Right hindlimb (tissue), 1 donor: ENCODE results near the gene GBA2.

Source experiments
- DNase-seq: peaks from one replicate; pipeline ENCODE4 v3.0.0-alpha.2; 2018

GBA2 gene

DNA sequence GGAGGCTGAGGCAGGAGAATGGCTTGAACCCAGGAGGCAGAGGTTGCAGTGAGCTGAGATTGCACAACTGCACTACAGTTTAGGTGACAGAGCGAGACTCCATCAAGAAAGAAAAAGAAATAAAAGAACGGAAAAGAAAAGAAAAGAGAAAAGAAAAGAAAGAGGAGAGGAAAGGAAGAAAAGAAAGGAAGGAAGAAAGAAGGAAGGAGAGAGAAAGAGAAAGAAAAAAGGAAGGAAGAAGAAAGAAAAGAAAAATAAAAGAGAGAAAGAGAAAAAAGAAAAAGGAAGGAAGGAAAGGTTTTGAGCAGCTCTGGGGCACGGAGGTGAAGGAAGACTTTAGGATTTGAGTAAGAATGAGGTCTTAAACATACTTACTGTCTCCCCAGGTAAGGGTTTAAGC lies 35.5 kb downstream of the GBA2 start:
- DNase-seq: no peak

DNA sequence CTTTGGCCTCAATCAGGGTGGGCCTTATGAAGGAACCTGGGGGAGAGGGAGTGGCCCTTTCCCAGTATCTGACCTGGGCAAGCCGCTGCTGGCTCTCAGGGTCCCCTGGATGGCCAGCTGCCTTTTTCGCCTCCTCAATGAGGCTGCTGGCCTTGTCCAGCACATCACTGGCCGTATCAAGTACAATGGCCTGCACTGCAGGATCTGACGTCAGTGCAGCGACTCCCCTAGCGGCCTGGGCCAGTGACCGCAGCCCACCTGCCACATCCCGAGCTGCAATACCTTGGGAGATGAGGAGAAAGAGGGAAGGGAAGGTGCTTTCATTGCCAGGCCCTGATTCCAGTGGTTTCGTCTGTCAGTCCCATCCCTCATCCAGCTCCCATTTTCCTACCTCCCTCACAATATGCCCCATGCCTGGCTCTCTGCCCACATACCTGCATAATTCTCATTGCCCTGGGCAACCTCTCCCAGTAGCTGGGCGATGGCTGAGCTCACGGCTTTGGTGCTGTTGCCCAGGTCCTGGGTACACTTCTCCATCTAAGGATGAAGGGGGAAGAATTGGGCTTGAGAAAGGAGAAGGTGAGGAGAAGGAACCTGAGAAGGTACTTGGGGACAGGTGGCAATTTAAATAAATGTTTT lies 36.1 kb downstream of the GBA2 start:
- no peak for DNase-seq

DNA sequence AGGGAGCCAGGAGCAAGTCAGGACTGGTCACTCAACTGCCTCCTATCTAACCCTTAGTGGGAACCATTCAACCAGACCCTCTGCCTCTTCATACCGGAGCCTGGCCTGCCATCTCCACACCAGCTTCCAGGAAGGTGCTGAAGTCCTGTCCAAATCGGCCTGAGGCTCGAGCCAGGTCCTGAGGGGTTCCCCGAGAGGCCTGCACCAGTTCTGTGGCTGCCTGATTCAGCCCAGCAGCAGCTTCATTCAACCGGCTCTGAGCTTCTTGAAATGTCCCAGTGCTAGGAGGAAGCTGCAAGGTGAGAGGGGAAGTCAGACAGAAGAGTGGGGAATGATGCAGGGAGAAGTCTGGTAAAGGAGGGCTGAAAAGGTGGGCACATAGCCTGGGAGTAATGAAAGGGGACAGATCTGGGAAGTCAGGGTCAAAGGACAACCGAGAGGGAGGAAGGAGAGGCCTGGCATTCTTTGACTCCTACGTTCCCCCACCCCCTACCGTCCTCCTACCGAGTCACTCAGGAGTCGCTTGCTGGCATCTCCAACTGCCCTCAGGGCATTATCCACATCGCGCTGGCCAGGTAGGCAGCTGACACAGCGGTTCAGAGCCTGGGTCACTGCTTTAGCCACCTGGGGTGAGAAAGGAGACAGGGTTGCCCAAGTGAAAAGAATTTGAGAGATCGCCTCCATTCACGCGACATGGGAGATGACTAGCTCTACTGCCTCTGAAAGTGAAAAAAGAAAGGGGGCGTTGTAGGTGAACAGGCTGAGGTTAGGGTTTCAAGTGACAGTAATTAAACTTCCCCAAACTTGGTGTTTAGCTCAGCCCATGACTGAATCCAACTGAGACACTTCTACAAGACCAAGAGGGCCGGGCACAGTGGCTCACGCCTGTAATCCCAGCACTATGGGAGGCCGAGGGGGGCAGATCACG lies 37.3 kb downstream of the GBA2 start:
- no peak for DNase-seq

DNA sequence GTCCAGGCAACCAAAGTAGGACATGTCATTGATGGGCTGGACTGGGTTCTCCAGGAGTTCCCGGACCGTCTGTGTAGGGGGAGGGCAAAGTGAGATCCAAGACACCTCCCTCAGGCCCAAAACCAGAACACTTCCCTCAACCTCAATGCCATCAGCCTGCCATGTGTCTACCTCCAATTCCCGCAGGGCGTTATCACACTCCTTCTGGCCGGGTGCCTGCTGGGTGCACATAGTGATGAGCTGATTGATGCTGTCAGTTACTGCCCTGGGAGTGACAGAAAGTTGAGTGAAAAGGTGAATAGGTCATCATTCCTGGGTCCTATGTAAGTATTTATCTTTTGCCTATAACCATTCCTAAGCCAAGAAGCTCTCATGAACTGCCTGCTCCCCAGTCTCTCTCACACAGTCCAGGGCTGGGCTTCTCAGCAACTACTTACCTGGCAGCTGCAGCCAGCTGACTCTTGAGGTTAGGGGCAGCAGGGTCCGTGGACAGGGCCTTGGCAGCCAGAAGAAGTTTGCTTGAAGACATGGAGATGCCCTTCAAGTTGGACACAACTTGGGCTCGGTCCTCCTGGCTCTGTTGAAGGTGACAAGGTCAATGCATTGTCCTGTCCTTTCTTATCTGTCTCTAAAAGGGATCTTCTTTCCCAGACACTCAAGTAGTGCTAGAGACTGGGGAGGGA lies 38.1 kb downstream of the GBA2 start:
- DNase-seq: no peak

DNA sequence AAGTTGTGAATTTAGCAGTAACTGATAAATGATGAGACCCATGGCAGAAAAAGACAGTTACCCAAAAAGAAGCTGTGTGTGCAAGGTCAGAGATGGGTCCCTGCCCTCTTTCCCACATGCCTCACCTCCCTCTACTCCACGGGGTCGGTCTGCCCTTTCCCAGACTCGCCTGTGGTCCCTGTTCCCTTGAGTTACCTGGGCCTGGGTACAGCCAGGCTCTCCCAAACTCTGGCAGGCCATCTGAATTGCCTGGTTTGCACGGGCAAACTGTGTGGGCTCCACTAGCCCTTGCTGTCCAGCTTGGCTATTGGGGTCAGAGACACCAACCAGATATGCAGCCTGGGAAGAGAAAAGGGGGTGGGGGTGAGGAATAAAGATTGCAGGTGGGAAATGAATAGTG lies 40.9 kb downstream of the GBA2 start:
- DNase-seq: no peak

DNA sequence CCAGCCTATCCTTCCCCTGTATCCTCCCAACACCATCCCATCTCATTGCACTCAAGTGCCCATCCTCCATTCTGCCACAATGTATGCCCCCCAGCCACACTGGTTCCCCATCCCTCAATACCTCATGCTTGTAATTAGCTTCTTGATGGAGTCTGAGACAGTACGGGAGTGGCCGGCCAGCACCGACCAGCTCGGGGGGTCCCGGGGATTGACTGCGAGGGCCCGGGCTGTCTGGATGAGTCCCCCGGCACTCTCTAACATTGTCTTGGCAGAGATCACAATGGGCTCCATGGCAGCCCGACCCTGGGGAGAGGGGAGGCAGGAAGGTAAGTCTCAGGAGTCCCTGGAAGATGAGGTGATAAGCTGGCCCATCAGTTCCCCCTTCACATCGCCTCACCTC lies 42.1 kb downstream of the GBA2 start:
- no peak for DNase-seq

DNA sequence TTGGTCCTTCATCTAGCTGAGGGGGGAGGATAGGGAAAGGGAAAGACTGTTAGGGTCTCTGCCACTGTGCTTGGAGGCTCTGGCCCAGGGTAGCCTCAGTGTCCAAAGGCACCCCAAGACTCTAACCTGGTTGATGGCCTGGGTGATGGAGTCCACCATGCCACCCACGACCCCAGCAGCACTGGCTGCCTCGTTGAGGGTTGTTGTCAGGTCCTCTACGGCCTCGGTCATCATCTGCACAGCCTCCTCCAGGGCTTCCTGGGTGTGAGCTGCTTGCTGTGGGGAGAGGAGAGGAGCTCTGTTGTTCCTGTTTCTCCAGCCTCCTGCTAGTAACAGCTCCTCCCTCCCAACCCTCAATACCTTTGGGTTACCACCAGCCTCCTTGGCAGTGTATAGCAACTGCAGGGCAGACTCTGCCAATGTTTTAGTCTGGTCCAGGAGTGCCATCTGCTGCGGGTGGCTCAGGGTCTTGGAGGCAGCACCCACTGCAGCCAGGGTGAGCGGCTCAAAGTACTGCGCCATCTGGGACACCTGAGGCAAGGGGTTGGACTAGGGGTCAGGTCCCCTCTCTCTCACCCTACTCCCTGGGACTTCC lies 43.1 kb downstream of the GBA2 start:
- DNase-seq: no peak

DNA sequence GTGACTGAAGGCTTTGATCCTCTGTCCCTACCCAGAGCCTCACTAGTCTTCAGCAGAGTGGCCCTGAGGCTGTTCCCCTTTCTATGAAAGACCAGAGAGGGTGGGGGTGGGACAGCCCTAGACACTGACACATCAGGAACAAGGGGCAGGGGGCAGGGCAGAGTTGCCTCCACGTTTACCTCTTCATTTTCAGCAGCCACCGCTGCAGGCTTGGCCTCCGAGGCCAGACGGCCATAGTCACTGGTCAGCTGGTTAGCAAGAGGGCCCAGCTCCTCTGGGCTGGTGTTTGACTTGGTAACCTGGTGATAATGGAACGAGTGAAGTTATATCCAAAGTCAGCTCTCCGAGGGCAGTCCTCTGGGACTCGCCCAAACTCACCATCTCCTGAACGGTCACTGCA lies 43.7 kb downstream of the GBA2 start:
- no peak for DNase-seq

DNA sequence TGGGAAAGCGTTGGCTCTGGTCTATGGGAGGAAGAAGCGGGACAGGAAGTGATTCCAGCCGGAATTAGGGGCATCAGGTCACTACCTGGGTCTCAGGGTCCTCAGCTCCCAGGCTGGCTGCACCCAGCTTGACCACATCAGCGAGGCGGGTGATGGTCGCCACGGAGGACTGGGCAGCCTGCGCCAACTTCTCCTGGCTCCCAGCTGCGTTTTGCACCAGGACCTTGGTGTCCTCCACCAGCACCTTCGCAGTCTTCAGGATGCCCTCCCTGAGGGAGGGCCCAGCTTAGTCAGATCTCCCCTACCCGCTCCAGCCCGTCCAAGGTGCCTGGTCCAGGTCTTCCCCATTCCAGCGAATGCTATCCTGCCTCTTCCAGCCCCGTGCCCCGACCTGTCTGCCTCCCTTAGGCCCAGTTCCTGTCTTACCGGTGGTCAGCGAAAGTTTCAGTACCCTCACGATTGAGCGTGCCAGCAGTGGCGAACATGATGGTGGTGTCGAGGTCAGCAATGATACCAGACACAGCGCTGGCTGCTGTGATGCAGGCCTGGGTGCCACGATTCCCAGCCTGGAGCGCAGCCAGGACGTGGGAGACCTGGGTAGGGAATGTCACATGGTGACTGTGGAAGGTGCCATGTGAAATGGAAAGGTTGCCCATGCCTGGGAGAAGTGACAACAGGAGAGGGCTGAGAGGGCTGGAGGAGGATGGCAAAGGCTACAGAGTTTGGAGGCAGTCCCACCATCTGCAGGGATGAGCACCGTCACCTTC lies 44.9 kb downstream of the GBA2 start:
- DNase-seq: no peak

DNA sequence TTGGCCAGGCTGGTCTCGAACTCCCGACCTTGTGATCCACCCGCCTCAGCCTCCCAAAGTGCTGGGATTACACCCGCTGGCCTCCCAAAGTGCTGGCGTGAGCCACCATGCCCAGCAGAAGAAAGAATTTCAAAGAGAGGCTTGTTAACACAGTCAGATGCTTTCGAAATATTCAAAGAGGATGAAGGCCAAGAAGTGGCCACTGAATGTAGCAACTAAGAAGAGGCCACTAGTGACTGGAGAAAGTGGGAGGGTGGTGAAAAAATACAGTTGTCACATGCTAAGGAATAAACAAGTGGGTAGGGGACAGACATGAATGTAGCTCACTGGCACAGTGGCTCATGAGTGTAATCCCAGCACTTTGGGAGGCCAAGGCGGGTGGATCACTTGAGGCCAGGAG lies 46.3 kb downstream of the GBA2 start:
- DNase-seq: no peak

DNA sequence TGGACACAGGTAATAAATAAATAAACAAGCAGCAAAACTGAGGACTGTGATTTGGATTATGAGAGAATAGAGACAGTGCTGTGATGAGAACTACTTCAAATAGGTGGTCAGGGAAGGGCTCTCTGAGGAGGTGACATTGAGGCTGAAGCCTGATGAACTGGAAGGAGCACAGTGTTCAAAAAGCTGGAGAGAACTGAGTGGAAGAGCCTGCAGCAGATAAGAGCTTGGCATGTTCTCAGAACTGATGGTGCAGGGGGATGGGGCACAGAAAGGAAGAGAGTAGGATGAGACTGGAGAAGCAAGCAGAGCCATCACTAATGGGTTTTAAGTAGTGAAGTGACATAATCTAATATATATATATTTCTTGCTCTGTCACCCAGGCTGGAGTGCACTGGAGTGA lies 48.1 kb downstream of the GBA2 start:
- no peak for DNase-seq

DNA sequence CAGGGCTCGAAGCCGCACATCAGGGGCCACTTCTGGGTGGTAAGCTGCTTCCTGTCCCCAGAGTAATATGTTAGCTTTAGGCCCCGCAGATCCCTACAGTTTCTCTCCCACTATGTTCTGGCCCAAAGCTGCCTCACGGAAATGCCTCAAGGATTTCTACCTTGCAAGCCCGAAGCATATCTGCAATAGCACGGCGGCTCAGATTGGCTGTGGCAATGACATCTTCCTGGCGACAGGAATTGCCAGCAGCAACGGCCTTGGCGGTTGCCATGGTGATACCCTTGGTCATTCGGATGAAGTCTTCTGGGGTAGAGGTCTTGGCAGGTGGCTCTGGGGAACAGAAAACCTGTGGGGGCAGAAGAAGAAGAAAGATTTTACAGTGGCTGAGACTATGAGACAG lies 49.0 kb downstream of the GBA2 start:
- no peak for DNase-seq

DNA sequence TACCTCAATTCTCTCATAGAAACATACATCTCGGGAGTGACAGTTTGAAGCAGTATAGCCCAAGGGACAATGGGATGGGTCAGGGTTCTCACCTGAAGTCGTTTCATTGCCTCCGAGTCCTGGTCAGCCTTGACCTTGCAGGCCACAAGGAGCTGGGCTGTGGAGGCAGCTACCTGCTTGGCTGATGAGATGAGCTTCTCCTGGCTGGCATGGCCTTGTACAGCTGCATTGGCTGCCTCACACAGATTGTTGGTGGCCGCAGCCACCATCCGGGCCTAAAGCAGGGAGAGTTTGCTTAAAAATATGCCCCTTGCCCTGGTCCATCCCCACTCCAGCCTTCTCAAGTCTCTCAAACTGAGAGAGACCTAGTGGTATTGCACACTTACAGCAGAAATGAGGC lies 50.8 kb downstream of the GBA2 start:
- no peak for DNase-seq

DNA sequence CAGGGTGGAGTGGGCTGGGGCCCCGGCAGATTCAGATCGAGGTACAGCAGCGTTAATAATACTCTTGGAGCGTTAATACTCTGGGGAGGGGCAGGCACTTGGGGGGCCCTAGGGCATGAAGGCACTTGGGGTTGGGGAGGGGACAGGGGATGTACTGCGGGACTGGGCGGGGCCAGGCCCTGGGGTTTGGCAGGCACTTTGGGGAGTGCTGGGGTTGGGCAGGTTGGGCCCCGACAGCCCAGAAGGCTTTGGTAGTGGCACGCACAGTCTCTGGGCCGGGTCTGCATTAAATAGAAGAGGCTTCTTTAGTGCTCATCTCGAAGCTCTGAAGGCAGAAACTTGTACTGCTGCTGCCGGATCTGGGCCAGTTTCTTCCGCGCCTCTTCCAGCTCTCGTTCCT lies 51.5 kb downstream of the GBA2 start:
- no peak for DNase-seq

DNA sequence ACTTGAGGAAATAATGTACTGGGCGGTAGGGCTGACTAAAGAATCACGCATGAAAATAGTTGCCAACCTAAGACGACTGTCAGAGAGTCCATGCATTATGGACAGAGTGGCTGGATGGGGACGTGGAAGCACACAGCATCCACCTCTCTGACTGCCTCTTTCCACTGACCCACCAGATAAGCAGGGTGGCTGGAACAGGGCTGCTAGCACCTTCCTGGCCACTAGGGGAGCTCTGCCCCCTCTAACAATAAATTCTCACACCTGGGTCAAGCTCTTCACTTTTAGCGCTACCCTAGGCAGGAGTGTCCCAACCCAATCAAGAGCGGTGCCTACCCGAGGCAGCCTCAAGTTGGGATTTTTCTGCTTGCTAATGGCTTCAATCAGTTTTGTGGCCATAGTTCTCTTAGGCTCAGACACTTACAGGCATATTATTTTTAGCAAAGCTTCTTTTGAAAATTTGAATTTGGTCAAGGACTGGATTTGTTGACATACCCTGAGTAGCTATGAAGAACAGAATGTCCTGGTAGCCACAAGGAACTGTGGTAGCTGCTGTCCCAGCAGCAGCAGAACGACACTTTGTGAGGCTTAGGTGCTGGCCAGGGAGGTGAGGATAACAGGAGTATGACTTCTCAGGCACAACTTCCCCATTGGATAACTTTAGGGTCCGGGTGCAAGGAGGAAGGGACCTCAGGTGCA lies 52.4 kb downstream of the GBA2 start:
- DNase-seq: peak; percentile 49

DNA sequence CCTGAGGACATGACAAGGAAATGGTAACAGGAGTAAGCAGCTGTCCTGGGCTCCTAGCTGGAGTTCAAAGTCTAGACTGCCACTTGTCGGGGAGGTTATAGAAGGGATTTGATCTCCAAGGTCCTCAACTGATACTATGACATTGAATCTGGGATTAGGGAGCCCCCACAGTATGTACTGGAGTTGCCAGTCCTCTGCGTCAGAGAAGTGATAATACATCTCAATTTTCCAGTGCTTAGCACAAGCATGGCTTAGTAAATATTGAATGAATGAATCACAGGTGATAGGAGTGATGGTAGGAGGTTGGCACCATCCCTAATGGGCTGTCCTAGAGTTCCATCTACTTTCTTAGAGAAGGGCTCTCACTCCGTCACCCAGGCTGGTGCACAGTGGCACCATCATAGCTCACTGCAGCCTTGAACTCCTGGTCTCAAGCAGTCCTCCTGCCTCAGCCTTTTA lies 53.1 kb downstream of the GBA2 start:
- no peak for DNase-seq

DNA sequence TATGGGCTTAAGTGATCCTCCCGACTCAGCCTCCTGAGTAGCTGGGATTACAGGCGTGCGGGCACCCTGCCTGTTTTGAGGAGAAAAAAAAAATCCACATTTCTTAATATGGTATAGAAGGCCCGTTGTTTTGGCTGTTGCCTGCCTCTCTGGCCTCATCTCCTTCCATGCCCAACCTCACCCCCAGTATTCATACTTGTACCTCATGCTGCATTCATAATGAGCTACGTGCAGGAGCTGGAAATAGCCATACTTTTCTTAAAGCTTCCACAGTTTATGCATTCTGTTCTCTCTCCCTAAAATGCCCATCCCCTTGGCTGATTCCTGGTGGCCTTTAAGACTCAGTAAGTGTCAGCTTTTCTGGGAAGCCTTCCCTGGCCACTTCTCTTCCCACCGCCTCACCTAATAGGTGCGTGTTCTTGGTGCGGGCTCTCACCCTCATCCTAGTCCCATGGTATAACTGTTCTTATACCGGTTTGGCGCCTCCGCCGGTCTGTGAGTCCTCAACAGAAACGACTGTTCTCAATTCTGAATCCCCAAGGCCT lies 57.2 kb downstream of the GBA2 start:
- DNase-seq: no peak

DNA sequence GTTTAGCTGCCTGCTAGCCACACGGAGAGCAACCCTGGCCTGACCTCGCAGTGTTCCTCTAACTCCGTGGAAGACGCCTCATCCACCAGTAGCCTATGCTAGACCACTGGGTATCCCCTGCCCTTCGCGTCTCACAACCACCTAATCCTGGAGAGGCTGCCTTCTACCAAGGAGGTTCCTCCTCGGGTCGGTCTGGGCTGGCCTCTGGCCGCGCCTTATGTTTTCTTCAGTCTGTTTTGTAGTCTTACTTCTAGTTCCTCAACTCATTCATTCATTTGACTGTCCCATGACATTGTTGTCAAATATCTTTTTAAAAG lies 57.7 kb downstream of the GBA2 start:
- no peak for DNase-seq

DNA sequence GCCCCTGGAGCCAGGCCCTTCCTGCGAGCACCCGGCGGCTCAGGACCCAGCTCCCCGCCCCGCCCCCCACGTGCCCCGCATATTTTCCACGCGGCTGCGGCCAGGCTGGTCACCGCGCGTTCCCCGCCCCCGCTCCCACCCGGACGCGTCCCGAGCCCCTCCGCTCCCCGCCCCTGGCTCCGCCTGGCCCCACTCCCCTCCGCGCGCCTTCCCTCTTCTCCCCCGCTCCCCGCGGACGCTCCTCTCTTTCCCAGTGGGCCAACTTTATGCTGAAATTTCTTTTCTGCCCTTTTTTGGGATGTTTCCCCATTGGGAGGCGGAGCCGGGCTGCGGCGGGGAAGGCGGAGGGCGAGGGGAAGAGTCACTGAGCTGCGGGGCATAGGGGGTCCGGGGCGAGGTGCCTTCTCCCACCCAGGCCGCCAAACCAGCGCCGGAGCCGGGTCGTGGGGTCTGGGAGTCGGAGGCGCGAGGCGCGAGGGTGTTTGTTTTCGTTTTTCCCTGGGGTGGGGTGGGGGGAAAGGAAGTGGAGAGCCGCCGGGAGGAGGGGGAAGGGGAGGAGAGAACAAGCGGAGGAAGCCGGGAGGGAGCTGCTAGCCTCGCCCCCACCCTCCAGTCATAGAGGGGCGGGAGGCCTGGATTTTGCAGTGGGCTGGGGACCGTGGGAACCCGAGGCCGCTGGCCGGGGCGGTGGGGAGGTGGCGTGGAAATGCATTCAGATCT lies 58.3 kb downstream of the GBA2 start:
- peak; percentile 90 for DNase-seq

DNA sequence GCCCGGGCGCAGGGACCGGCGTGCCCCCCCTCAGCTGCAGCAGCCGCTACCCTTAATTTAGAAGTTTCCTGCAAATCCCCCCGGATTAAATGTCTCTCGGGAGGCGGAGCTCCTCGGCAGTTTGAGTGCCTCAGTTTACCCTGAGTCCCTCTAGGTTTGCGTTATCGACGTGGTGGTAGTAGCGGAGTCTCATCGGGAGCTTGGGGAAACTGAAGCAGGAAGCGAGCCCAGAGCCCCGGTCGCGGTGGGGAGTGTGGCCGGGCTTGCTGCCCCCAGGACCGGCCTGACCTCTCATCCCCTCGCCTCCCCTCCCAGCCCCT lies 58.8 kb downstream of the GBA2 start:
- no peak for DNase-seq

DNA sequence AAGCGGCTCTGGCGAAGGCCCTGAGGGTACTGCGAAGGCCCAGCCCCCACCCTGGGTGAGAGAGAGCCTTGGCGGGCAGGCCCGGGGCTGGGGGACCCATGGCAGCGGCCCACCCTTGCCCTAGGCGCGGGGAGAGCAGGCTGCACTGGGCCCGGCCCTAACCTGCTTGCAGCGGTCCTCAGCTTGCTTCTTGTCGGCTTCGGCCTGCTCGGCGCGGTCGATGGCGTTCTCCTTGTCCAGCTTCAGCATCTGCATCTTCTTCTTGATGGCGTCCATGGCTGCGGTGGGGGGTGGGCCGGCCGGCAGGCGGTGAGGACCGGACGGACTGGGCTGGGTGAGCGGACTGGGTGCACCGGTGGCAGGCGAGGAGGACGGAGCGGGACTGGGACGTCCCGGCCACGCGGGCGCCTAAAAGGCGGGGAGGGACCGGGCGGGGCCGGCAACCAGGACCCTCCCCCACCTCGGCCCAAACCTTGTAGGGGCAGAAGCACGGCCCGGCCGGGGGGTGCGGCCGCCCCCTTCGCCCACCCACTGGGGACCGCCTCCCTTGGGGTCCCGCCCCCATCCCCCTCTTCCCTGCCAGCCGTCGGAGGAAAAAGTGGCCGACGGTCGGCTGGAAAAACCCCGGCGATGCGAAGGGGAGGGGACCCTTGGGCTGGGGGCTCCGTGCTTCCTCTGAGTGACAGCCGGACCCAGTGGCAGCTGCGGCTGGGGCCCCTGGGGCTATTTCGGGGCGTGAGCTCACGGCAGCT lies 59.3 kb downstream of the GBA2 start, which contains the start of gene TPM2:
Gene TPM2 (minus strand): TSS at position 384 of the 752 bp plus-strand sequence. CDS start 108 bp downstream, at position 276.
- peak; percentile 89 for DNase-seq
